Glutamatergic neuron (in vitro differentiated cells): ENCODE measurements around the gene SLC2A5. TPM values are rescaled to one million over a fixed set of nuclear protein-coding genes. Genes with fewer than 3 reads are reported as not detected.
"Not testable (repeated sequence)": the region's sequence is repeated elsewhere in the genome, so short reads cannot be mapped to it uniquely, and the experiment has no call there.

ENCODE experiments used
- DNase-seq: peaks from one replicate; pipeline ENCODE4 v3.0.0; 2022
- H3K27ac Mint-ChIP-seq: one replicate; pipeline ENCODE4 v1.8.0; 2020; ENCODE audit warnings: mild to moderate bottlenecking, mixed read lengths, inconsistent platforms; ENCODE audit not compliant: unreplicated experiment
- H3K27me3 Mint-ChIP-seq: one replicate; pipeline ENCODE4 v1.8.0; 2020; ENCODE audit warnings: mild to moderate bottlenecking, moderate library complexity, mixed read lengths, inconsistent platforms; ENCODE audit not compliant: unreplicated experiment
- H3K36me3 Mint-ChIP-seq: one replicate; pipeline ENCODE4 v1.8.0; 2020; ENCODE audit warnings: mild to moderate bottlenecking, mixed read lengths, inconsistent platforms; ENCODE audit not compliant: unreplicated experiment
- H3K4me1 Mint-ChIP-seq: one replicate; pipeline ENCODE4 v1.8.0; 2020; ENCODE audit warnings: mild to moderate bottlenecking, low read depth, mixed read lengths, inconsistent platforms; ENCODE audit not compliant: unreplicated experiment
- H3K4me3 Mint-ChIP-seq: one replicate; pipeline ENCODE4 v1.8.0; 2020; ENCODE audit warnings: mild to moderate bottlenecking, mixed read lengths, inconsistent platforms; ENCODE audit not compliant: unreplicated experiment
- H3K9me3 Mint-ChIP-seq: one replicate; pipeline ENCODE4 v1.8.0; 2020; ENCODE audit warnings: mild to moderate bottlenecking, moderate library complexity, mixed read lengths, inconsistent platforms; ENCODE audit not compliant: unreplicated experiment
- total RNA-seq: library from RNA; stranded (reverse); fragmentation: NEBNext Ultra II Directional; extraction: Animal tissue kit (Norgen Biotek cat#: 25700); gene quantifications from one replicate; pipeline ENCODE4 v1.2.1, GENCODE V29; 2021; ENCODE audit not compliant: unreplicated experiment
- TF ChIP-seq, protein P1 (sequence below): fragments of 200-600 bp; sonication (generic); IDR thresholded peaks from one replicate; pipeline ENCODE4 v1.5.0; 2021; ENCODE audit not compliant: partially characterized antibody, unreplicated experiment

SLC2A5 gene
- total RNA-seq, 1 donor from 2014 or later = 0.64 TPM

- DNase-seq = no peak
- peaks cover 4% of the 10 kb centered on the region for H3K9me3 Mint-ChIP-seq
- no peaks in the 10 kb centered on the region for H3K36me3 Mint-ChIP-seq
- no peak overlapping the region for H3K4me3 Mint-ChIP-seq
- no peak overlapping the region for H3K27ac Mint-ChIP-seq
- TF ChIP-seq, protein P1, sequence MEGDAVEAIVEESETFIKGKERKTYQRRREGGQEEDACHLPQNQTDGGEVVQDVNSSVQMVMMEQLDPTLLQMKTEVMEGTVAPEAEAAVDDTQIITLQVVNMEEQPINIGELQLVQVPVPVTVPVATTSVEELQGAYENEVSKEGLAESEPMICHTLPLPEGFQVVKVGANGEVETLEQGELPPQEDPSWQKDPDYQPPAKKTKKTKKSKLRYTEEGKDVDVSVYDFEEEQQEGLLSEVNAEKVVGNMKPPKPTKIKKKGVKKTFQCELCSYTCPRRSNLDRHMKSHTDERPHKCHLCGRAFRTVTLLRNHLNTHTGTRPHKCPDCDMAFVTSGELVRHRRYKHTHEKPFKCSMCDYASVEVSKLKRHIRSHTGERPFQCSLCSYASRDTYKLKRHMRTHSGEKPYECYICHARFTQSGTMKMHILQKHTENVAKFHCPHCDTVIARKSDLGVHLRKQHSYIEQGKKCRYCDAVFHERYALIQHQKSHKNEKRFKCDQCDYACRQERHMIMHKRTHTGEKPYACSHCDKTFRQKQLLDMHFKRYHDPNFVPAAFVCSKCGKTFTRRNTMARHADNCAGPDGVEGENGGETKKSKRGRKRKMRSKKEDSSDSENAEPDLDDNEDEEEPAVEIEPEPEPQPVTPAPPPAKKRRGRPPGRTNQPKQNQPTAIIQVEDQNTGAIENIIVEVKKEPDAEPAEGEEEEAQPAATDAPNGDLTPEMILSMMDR = no peak
- peaks cover 3% of the 10 kb centered on the region for H3K4me1 Mint-ChIP-seq
- peaks cover 8% of the 10 kb centered on the region for H3K27me3 Mint-ChIP-seq
Observed at GRCh38 chr1:9006956-9007615, 62.3 kb downstream of the SLC2A5 start.

GRCh38 chr1:9005395-9005708 is 64.1 kb downstream of the SLC2A5 start:
- DNase-seq = no peak
- Mint-ChIP-seq H3K4me3 (no peak overlapping the region), H3K4me1 (no peaks in the 10 kb centered on the region), H3K27ac (no peak overlapping the region), H3K9me3 (peaks cover 2% of the 10 kb centered on the region), H3K27me3 (peaks cover 6% of the 10 kb centered on the region), H3K36me3 (no peaks in the 10 kb centered on the region)
- TF ChIP-seq, protein P1 = peak; percentile 9

GRCh38 chr1:9004700-9005394 is 64.6 kb downstream of the SLC2A5 start:
- Mint-ChIP-seq H3K4me3 (no peak overlapping the region), H3K27ac (no peak overlapping the region), H3K9me3 (peaks cover 2% of the 10 kb centered on the region), H3K27me3 (peaks cover 6% of the 10 kb centered on the region), H3K36me3 (no peaks in the 10 kb centered on the region), H3K4me1 (no peaks in the 10 kb centered on the region)
- peak; percentile 91 for DNase-seq
- TF ChIP-seq, protein P1 = peak; percentile 96

DNA sequence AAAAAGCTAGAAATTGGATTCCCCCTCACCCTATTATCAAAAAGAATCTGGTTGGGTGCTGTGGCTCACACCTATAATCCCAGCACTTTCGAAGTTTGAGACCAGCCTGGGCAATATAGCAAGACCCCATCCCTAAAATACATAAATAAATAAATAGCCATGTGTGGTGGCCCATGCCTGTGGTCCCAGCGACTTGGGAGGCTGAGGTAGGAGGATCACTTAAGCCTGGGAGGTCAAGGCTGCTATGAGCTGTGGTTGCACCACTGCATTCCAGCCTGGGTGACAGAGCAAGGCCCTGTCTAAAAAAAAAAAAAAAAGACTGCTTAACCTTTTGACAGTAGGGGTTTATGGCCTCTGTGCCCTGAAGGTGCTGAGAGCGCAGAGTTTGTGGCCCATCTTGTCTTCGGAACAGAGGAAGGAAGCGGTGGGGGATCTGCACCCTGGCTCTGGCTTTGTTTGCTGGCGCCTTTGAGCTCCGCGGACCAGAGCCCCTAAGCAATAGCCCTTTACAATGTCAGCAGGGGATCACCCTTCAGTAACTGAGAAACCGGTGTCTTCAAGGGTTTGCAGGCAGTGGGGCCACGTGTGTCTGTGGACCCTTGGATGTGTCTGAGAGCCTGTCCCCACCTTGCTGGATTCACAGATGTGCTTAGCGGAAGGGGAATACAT is 65.3 kb downstream of the SLC2A5 start:
- H3K4me1 Mint-ChIP-seq = no peaks in the 10 kb centered on the region
- TF ChIP-seq, protein P1 = no peak
- DNase-seq = no peak
- peaks cover 2% of the 10 kb centered on the region for H3K9me3 Mint-ChIP-seq
- no peak overlapping the region for H3K27ac Mint-ChIP-seq
- H3K4me3 Mint-ChIP-seq = no peak overlapping the region
- H3K27me3 Mint-ChIP-seq = peaks cover 6% of the 10 kb centered on the region
- no peaks in the 10 kb centered on the region for H3K36me3 Mint-ChIP-seq

GRCh38 chr1:9002215-9002560 is 67.2 kb downstream of the SLC2A5 start:
- H3K9me3 Mint-ChIP-seq, H3K4me1 Mint-ChIP-seq, H3K36me3 Mint-ChIP-seq, H3K4me3 Mint-ChIP-seq, H3K27me3 Mint-ChIP-seq, H3K27ac Mint-ChIP-seq, DNase-seq: not testable (repeated sequence)

DNA sequence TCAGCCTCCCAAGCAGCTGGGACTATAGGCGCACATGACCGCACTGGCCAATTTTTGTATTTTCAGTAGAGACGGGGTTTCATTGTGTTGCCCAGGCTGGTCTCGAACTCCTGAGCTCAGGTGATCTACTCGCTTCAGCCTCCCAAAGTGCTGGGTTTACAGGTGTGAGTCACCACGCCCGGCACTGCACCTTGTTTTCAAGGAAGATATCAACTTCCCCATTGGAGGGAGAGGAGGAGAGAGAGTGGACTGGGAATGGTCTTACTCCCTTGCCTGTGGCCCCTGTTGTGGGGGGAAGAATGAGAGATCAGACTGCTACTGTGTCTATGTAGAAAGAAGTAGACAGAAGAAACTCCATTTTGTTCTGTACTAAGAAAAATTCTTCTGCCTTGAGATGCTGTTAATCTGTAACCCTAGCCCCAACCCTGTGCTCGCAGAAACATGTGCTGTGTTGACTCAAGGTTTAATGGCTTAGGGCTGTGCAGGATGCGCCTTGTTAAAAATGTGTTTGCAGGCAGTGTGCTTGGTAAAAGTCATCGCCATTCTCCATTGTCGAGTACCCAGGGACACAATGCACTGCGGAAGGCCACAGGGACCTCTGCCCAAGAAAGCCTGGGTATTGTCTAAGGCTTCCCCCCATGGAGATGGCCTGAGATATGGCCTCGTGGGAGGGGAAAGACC is 67.8 kb downstream of the SLC2A5 start:
- H3K36me3 Mint-ChIP-seq, H3K27me3 Mint-ChIP-seq, H3K4me3 Mint-ChIP-seq, H3K27ac Mint-ChIP-seq, DNase-seq, H3K9me3 Mint-ChIP-seq, H3K4me1 Mint-ChIP-seq: not testable (repeated sequence)

GRCh38 chr1:8993962-8994675 is 75.3 kb downstream of the SLC2A5 start:
- H3K4me3 Mint-ChIP-seq, H3K4me1 Mint-ChIP-seq, DNase-seq, H3K36me3 Mint-ChIP-seq, H3K27me3 Mint-ChIP-seq, H3K9me3 Mint-ChIP-seq, H3K27ac Mint-ChIP-seq: not testable (repeated sequence)
